Choroid plexus epithelial cell (primary cell): ENCODE results near the gene TRIM3.
A peak's percentile ranks its signal among the peaks of the same experiment; 100 is the strongest.

Source experiments
- DNase-seq: peaks from one replicate; pipeline ENCODE4 v3.0.0-alpha.2; 2010; ENCODE audit warnings: low read depth
- H3K4me3 ChIP-seq: 2 replicates; pipeline ENCODE4 v1.5.1; 2011; ENCODE audit warnings: low read depth, mild to moderate bottlenecking, control low read depth, low read length, moderate library complexity
- TF ChIP-seq, protein P1 (sequence below): conservative IDR thresholded peaks from 2 replicates; pipeline ENCODE4 v1.5.1; 2011; ENCODE audit warnings: low read depth, mild to moderate bottlenecking, control low read depth, inconsistent platforms, low read length, moderate library complexity

Gene TRIM3

DNA sequence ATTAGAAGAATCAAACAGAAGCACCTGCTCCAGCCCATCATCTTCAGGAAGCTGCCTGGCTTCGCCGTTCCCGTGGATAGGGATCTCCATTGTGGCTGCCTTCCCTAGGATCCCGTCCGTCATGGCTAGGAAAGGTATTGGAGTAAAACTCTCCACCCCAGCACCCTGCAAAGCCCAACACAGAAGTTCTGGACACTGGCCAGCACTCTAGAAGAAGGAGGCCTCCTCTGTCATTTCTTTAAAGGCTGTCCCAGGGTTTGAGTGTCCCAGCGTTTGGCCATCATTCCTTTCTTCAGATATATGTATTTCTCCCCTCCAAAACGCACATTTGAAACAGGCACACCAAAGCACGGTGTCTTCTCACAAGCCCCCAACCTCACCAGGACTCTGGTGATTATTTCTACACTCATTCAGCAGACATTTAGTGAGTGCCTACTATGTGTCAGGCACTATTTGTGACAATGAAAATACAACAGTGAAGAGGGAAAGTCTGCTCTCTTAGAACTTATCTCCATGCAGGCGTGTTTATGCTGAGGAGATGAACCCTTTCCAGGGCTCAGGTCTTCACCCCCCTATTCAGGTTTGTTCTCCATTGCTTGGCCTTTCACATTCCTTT is 6.7 kb upstream of the TRIM3 start:
- DNase-seq = no peak
- H3K4me3 ChIP-seq = peak overlapping the region; percentile 75
- TF ChIP-seq, protein P1, sequence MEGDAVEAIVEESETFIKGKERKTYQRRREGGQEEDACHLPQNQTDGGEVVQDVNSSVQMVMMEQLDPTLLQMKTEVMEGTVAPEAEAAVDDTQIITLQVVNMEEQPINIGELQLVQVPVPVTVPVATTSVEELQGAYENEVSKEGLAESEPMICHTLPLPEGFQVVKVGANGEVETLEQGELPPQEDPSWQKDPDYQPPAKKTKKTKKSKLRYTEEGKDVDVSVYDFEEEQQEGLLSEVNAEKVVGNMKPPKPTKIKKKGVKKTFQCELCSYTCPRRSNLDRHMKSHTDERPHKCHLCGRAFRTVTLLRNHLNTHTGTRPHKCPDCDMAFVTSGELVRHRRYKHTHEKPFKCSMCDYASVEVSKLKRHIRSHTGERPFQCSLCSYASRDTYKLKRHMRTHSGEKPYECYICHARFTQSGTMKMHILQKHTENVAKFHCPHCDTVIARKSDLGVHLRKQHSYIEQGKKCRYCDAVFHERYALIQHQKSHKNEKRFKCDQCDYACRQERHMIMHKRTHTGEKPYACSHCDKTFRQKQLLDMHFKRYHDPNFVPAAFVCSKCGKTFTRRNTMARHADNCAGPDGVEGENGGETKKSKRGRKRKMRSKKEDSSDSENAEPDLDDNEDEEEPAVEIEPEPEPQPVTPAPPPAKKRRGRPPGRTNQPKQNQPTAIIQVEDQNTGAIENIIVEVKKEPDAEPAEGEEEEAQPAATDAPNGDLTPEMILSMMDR = no peak

DNA sequence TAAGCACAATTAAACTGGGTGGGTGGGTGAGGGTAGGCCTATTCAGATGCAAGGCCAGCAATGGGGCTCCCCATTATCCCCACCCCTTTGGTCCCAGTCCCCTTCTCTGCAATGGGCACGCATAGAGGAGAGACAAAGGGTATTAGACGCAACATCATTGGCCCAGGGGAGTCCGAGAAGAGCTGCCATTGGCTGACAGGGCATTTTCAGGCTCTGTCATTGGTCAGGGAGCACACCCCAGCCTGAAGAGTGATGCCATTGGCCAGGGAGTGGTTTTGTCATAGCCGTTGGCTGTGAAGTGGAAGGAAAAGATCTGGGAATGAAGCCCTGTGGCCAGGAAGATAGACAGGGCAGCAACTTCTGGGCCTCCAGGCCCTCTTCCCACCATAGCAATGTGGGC is 2.8 kb upstream of the TRIM3 start:
- no peak for DNase-seq
- TF ChIP-seq, protein P1 = no peak
- no peak overlapping the region for H3K4me3 ChIP-seq

DNA sequence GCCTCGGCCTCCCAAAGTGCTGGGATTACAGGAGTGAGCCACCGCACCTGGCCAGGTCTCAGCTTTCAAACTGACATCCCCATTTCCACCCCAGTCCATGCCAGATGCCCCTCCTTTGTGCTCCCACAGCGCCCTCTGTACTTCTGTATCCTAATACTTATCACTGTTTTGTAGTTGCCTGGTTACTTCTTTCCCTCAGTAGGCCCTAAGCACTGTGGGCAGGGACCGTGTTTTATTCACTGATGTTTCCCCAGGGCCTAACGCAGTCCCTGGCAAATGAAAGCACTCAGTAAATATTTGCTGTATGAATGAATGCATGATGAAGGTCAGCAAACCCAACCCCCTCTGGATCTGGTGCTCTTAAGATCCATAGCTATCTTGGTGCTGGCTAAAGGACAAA is 2.2 kb upstream of the TRIM3 start:
- no peak for DNase-seq
- no peak overlapping the region for H3K4me3 ChIP-seq
- TF ChIP-seq, protein P1 = peak; percentile 7

DNA sequence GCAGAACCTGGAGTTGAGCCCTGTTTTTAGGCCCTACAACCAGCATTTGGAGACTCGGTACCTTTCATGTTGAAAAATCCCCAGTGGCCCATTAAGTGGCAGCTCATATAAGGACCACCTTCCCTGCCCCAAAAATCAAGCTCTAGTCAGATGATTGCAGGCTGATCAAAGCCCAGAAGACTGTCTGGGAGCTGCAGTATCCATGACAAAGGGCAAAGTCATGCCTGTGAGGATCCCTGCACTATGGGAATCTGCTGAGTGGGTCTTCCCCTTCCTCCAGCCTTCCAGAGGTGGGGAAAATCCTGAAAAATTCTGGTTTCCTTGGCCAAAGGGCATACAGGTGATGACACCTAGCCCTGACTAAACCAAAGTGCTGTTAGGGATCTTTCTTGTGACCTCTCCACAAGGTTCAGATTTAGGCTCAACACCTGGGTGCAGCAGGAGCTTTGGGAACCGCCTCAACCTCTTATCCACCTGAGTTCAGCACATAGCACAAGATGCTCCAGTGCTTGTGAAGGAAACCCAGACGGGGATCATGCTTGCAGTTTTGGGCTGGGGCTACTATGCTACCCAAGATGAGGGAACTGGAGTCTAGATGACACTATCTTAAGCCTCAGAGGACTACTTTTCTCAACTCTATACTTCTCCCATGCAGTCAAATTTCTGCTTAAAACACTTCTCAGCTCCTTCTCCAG is 1.2 kb upstream of the TRIM3 start:
- H3K4me3 ChIP-seq = no peak overlapping the region
- TF ChIP-seq, protein P1 = no peak
- DNase-seq = no peak

DNA sequence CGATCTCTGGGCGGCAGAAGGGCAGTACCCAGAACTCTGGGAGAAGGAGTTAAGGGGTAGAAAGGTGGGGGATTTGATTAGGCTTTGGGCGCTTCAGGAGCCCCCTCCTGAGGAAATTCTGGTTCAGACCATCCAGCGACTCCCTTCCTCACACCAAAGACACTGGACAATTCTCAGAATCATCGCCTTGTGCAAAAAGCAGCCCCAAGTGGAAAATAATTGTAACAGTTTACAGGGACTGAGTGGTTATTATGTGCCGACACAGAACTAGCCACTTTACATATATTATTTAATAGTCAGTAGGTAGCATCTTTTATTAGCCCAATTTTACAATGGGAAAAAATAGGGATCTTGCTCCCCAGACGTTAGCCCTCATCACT is 662 bp upstream of the TRIM3 start:
- TF ChIP-seq, protein P1 = no peak
- H3K4me3 ChIP-seq = peak overlapping the region; percentile 84
- no peak for DNase-seq

DNA sequence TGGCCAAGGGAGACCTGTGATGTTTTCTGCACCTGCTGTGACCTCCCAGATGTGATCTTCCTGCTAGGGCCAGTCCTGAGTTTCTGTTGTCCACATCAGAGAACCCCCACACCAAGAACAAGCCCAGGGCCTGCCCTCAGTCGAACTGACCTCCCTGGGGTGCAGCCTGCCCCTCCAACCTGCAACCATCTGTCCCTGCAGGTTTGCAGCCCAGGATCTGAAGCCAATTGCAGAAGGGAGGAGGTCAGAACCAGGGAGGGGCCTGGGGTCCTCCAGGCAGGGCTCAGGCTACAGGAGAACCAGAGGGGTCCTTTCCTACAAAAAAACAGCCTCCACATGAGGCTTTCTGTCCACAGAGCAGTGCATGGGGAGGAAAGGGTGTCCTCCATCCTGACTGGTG is 807 bp downstream of the TRIM3 start:
- no peak for DNase-seq
- TF ChIP-seq, protein P1 = no peak
- H3K4me3 ChIP-seq = peak overlapping the region; percentile 84

DNA sequence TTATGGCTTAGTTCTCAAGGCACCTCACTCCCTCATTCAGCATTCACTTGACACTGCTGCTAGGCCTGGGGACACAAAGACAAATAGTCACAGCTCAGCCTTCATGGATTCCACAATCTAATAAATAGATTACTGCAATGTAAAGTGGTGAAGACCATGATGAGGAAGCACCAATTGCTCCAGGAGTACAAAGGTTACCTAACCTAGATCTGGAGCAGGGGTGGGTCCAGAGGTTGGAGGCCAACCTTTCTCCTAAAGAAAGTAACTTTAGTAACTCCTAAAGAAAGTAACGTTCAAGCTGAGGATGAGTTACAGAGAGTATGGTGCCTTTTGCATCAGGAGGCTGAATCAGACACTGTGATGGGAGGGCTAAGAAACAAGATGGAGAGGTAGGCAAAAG is 4.1 kb downstream of the TRIM3 start:
- TF ChIP-seq, protein P1 = no peak
- no peak overlapping the region for H3K4me3 ChIP-seq
- no peak for DNase-seq
